Spleen (tissue), 7 donors: Measurements from ENCODE around the gene SLC37A2.

Experiments used
- POLR2A ChIP-seq, 3 donors: fragments of 450-650 bp; IDR thresholded peaks; one replicate each; pipeline ENCODE4 v1.5.1; 2017; ENCODE audit warnings: antibody characterized with exemption in 3 of 3, mild to moderate bottlenecking in 1 of 3
- POLR2AphosphoS5 ChIP-seq, 3 donors: sonication (generic); formaldehyde crosslinking; IDR thresholded peaks; one replicate each; pipeline ENCODE4 v1.5.1; 2017; ENCODE audit warnings: antibody characterized with exemption in 3 of 3
- TF ChIP-seq, protein P1 (sequence below), 11 experiments: fragments of 200-600 bp in 7 of 11; fragments of 450-650 bp in 4 of 11; sonication (generic) in 4 of 11; IDR thresholded peaks in 8 of 11; conservative IDR thresholded peaks in 3 of 11; 1 replicate in 7 of 11; 2 replicates in 4 of 11; pipeline versions ENCODE4 v1.4.0 to v1.8.0; 2016 to 2021; ENCODE audit warnings: antibody characterized with exemption in 11 of 11, inconsistent platforms in 4 of 11, mild to moderate bottlenecking in 1 of 11
- donor health status: DM: no; HTN: no; CAD: no; lungs with moderate emphysema.
- donor health status: DM: no; HTN: no; CAD: no.
- donor health status: DM: no; HTN: no; CAD: no.

- TF ChIP-seq, protein P1, sequence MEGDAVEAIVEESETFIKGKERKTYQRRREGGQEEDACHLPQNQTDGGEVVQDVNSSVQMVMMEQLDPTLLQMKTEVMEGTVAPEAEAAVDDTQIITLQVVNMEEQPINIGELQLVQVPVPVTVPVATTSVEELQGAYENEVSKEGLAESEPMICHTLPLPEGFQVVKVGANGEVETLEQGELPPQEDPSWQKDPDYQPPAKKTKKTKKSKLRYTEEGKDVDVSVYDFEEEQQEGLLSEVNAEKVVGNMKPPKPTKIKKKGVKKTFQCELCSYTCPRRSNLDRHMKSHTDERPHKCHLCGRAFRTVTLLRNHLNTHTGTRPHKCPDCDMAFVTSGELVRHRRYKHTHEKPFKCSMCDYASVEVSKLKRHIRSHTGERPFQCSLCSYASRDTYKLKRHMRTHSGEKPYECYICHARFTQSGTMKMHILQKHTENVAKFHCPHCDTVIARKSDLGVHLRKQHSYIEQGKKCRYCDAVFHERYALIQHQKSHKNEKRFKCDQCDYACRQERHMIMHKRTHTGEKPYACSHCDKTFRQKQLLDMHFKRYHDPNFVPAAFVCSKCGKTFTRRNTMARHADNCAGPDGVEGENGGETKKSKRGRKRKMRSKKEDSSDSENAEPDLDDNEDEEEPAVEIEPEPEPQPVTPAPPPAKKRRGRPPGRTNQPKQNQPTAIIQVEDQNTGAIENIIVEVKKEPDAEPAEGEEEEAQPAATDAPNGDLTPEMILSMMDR (IDR thresholded peaks at IDR 0.05 in 8 of 11, conservative IDR thresholded peaks at IDR 0.05 in 3 of 11), result no peak
- TF ChIP-seq POLR2A (IDR thresholded peaks at IDR 0.05) (no peak), POLR2AphosphoS5 (IDR thresholded peaks at IDR 0.05) (no peak)
Observed at GRCh38 chr11:125110506-125110905, 47.4 kb downstream of the SLC37A2 start.
